Smooth muscle cell of the umbilical artery (primary cell): ENCODE data around the gene GPC2. TPM values are rescaled to one million over a fixed set of nuclear protein-coding genes. Genes with fewer than 3 reads are reported as not detected.

Source experiments
- total RNA-seq: library from RNA; depleted of rRNA; stranded (reverse); fragments of >200 nt; gene quantifications from 2 replicates; pipeline ENCODE4 v1.2.3, GENCODE V29; 2014

Gene GPC2
- total RNA-seq = 3.9 and 6.0 TPM in 2 replicates

DNA sequence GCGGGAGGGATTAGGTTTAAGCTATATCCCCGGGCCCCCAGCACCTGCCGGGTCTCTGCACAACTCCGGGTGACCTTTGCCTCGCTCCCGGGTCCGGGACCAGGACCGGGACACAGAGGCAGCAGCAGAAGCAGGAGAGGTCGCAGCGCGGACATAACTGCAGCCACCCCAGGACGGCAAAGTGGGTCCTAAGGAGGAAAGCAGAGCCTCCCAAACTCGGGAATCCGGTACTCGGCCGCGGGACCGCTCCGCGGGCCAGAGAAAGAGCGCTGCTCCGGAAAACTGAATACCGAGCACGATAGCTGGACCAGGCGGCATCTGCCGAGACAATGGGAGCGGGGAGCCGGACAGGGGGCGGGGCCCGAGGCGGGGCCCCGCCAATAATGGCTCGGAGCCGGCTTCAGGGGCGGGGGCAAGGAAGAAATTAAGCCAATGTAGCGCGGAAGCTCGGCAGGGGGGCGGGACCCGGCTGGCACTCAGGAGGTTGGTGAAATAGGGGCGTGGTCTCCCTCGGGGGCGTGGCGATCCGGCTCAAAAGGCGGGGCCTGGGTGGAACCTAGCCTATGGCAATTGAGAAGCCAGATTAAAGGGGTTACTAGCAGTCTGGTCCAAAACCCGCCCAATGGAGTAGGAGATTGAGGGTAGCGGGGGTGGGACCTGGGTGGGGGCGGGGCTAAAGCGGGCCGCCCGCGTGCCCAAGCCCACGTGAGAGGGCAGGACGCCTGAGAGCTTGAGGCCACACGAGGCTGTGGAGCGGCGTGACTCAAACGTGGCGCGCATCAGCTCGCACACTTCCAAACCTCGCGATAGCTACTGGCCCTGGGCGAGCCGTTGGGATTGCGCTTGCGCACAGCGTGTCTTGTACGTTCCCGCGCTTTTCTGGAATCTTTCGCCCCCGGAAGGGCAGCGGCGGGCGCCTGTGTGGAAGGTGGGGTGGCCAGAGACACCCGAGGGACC, at the start of gene GPC2, which contains the start of gene STAG3:
GPC2 (minus strand) TSS at position 337 of the 957 bp plus-strand sequence; CDS start at position 155, 182 bp downstream.
STAG3 (plus strand) TSS at position 874 of the 957 bp plus-strand sequence. CDS start 2,639 bp downstream, outside the sequence.

GRCh38 chr7:100219801-100220585, 42.8 kb upstream of the GPC2 start, which contains the start of gene PVRIG:
TSS of gene PVRIG (plus strand) at chr7:100219949. CDS start at chr7:100219971, 22 bp downstream.

DNA sequence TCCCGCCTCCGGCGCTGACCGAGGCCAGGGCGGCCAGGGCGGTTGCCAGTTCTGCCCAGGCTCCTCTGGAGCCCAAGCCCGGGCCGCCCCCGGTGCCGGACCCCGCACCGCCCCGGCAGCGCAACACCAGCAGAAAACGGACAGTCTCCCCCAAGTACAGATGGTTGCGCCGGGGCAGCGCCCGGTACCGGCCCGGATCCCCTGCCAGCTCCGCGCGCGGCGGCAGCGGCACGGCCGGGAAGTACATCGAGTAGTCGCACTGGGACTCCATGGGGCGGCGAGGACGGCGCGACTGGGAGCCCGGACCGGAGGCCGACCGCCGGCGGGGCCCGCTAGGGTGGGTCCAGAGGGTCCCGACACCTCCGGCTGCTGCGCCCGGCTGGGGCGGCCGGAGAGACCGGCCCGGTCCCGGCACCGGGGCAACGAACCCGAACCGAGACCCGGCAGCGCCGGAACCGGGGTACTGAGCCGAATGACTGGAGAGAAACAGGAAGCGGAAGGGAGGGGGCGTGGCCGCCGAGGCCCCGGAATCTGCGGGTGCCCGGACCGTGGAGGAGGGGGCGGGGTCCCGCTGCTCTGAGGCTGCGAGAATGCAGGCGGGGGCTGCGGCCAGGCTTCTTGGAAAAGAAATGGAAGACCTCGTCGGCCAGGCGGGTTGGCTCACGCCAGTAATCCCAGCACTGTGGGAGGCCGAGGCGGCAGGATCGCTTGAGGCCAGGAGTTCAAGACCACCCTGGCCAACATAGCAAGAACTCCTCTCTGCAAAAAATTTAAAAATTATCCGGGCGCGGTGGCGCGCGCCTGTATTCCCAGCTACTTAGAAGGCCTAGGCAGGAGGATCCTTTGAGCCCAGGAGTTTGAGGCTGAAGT, 18.7 kb downstream of the GPC2 start, which contains the start of gene TRAPPC14:
TRAPPC14 (minus strand) TSS at position 495 of the 870 bp plus-strand sequence; CDS start at position 271, 224 bp downstream.

GRCh38 chr7:100148559-100149328, 28.4 kb downstream of the GPC2 start, which contains the start of gene LAMTOR4:
TSS of gene LAMTOR4 (plus strand) at chr7:100148918. CDS start at chr7:100148973, 55 bp downstream.

DNA sequence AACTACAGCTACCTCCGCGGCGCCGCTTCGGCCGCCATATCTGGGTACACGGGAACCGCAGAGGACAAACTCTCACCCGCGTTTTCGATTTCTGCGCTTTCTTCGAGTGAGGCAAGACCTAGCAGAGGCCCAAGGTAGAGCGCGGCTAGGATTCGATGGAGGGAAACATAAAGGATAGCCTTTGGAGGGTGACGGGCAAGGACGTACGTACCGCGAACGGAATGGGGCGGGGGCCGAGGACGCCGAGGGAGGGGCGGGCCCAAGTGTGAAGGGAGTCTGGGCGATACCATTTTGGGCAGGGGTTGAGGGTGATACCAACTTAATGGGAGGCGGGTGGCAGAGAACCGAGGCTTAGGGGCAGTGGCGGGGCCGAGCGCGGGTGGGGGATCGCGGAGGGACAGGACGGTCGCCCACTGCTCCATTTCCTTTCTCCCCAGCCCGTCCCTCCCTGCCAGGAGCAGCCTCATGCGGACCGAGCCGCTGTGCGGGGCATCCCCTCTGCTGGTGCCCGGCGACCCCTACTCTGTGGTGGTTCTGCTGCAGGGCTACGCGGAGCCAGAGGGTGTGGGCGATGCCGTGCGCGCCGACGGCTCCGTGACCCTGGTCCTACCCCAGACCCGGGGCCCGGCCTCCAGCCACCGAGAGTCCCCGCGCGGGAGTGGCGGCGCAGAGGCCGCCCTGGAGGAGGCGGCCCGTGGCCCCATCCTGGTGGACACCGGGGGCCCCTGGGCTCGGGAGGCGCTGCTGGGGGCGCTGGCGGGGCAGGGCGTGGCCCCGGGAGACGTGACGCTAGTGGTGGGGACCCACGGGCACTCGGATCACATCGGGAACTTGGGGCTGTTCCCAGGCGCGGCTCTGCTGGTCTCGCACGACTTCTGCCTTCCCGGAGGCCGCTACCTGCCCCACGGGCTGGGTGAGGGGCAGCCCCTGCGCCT, 50.0 kb downstream of the GPC2 start, which contains the start of gene MBLAC1:
MBLAC1 (plus strand) TSS at position 37 of the 935 bp plus-strand sequence; CDS start at position 466, 429 bp downstream.

Other genes with a start within 250 kb of the GPC2 start
- not detected in 2 replicates for gene GJC3, start 247.8 kb downstream of the GPC2 start, total RNA-seq
- 0.32 TPM in 1 of 2 replicates, not detected in the other for gene AZGP1, start 201.3 kb downstream of the GPC2 start, total RNA-seq
- 46.6 and 48.1 TPM in 2 replicates for gene ZKSCAN1, start 161.8 kb downstream of the GPC2 start, total RNA-seq
- 7.4 and 8.9 TPM in 2 replicates for gene ZSCAN21, start 127.6 kb downstream of the GPC2 start, total RNA-seq
- 26.4 and 30.4 TPM in 2 replicates for gene ZNF3, start 95.7 kb downstream of the GPC2 start, total RNA-seq
- 70.4 and 107 TPM in 2 replicates for gene COPS6, start 88.4 kb downstream of the GPC2 start, total RNA-seq
- 14.6 and 57.5 TPM in 2 replicates for gene MCM7, start 76.0 kb downstream of the GPC2 start, total RNA-seq
- 26.1 and 40.4 TPM in 2 replicates for gene AP4M1, start 75.7 kb downstream of the GPC2 start, total RNA-seq
- 47.8 and 83.0 TPM in 2 replicates for gene TAF6, start 58.0 kb downstream of the GPC2 start, total RNA-seq
- gene CNPY4, start 57.7 kb downstream of the GPC2 start, total RNA-seq = 33.4 and 61.5 TPM in 2 replicates
- 1.8 and 2.2 TPM in 2 replicates for gene MBLAC1, start 50.4 kb downstream of the GPC2 start, total RNA-seq
- gene LAMTOR4, start 28.5 kb downstream of the GPC2 start, total RNA-seq = 30.5 and 91.8 TPM in 2 replicates
- gene TRAPPC14, start 18.7 kb downstream of the GPC2 start, total RNA-seq = 5.9 and 8.3 TPM in 2 replicates
- 2.1 and 6.1 TPM in 2 replicates for gene GAL3ST4, start 8.8 kb downstream of the GPC2 start, total RNA-seq
- 0.88 and 1.2 TPM in 2 replicates for gene STAG3, start 537 bp upstream of the GPC2 start, total RNA-seq
- gene PVRIG, start 42.6 kb upstream of the GPC2 start, total RNA-seq = not detected in 2 replicates
- not detected in 2 replicates for gene SPDYE3, start 130.3 kb upstream of the GPC2 start, total RNA-seq
- gene PILRB, start 180.7 kb upstream of the GPC2 start, total RNA-seq = 10.4 and 13.5 TPM in 2 replicates
- gene PILRA, start 196.1 kb upstream of the GPC2 start, total RNA-seq = 0.89 TPM in 1 of 2 replicates, not detected in the other